Activated naive CD4-positive, alpha-beta T cell treated with anti-CD3 and anti-CD28 coated beads, Interleukin-2, amount 10 ng/mL, durations not matched to agents 5 hours and 36 hours (primary cell): ENCODE results near the gene IL6ST. TPM values are rescaled to one million over a fixed set of nuclear protein-coding genes. Genes with fewer than 3 reads are reported as not detected.

Source experiments
- total RNA-seq, 2 experiments: library from RNA; stranded (reverse); gene quantifications; one replicate each; pipeline ENCODE4 v1.2.3, GENCODE V29; 2021

Gene IL6ST
- 100 to 1,000 TPM; 156 TPM for total RNA-seq

DNA sequence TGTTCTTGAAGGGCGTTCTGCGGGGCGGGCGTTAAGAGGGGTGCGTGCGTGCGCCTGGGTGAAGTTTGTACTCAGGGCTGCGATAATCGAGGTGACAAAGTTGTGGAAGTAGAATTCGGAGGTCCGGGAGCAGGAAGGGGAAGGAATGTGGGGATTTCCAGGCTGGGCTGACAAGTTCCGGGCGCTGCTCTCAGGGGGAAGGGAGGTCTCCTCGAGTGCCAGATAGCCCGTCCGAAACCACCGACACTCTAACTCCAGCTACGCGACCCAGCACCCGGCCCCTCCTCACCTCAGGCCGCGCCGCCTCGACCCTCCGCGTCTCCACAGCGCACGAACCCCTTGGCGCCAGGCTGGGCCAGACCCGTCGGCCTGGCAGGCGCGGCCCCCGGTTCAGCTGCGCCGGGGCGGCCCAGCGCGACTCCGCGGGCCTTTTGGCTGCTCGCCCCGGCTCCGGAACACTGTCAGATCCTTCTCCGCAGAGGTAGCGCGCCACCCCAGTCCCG lies at the start of gene IL6ST:
Gene IL6ST (minus strand): TSS at position 469 of the 503 bp plus-strand sequence. CDS start 18,685 bp downstream, outside the sequence.

Other genes with a start within 250 kb of the IL6ST start
- gene IL31RA, start 143.6 kb downstream of the IL6ST start, total RNA-seq = not detected
- 10 to 100 TPM; 16.1 to 17.8 TPM for gene ANKRD55, start 238.4 kb upstream of the IL6ST start, total RNA-seq